ENCODE results near the gene GRID1. TPM values are rescaled to one million over a fixed set of nuclear protein-coding genes. Genes with fewer than 3 reads are reported as not detected.

GRID1 gene
- total and polyA plus RNA-seq, 8 donors, result 0.31 to 8.5 (median 1.0) TPM; not detected in 1

DNA sequence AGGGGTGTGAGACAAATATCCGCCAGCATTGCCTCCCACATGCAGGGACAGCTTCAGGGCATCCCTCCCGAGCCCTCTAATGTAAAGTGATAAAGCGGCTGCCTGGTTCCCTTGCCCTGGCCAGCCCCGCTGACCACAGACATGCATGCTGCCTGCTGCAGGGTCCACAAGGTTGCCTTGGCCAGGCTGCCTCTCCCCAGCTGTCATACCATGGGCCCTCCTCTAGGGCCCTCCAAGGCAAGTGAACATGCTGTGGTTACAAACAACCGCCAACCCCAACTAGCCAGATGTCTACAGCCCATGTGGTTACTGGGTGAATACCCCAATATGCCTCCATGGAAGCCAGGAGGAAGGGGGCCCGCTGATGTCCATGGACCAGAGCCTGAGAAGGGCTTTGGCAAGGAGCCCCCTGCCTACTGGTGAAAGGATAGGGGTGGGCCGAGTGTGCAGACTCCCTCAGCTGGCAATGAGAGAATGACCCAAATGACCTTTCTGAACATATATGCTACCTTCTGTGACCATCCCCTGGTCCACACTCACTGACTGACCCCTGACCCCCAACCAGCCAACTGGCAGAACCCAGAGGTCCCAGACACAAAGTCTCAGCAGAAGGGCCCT is 37.4 kb downstream of the GRID1 start:
- Histone ChIP-seq H3K27ac (no peak overlapping the region), H3K36me3 (no peaks in the 10 kb centered on the region), H3K27me3 (peaks cover 0 to 7% (median 0%) of the 10 kb centered on the region in 3 donors), H3K4me1 (no peaks in the 10 kb centered on the region), H3K9me3 (no peaks in the 10 kb centered on the region), H3K4me3 (no peak overlapping the region)
- no peak for TF ChIP-seq POLR2AphosphoS5 (IDR thresholded peaks at IDR 0.05)
- no peak for TF ChIP-seq EP300 (IDR thresholded peaks at IDR 0.05)
- WGBS, 5 donors, result 79 to 93% (median 89%) methylated on average over 7 of the region's 7 CpGs
- intact Hi-C loops (cut with DNase I; ENCODE audit: low total_unique reads), result no loop called here
- DNase-seq, result no peak

DNA sequence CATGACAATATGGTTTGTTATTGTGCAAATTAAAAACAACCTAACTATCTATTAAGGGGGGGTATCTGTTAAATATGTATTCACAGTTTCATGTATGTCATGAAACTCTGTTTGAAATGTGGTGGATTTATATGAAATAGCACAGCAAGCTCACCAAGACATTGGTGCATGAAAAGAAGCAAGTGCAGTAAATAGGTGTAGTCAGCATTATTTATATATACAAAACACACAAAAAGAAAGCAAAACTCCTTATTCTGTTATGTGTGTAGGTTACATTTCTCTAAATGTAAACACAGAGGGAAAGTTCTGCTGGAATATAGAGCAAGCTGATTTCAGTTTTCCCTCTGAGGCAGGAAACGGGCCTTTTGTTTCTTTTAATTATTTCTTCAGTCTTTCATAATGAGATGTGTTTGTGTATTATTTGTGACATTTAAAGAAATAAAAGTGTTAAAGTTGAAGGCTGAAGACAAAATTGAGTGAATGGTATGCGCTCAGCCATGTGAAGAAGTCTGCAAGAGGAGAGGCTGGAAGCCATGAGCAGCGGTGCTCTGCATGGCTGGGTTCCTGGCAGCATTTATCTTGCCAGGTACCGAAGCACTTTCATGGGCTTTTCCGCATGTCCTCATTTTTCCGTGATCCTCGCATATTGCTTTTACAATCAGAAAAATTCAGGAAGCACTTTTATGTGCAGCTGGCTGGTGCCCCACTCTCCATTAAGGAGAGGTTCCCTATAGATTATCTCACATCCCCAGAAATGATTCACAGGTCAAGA is 38.5 kb downstream of the GRID1 start:
- WGBS, 5 donors, result 76 to 87% (median 78%) methylated on average over 7 of the region's 7 CpGs
- Histone ChIP-seq H3K4me3 (no peak overlapping the region), H3K4me1 (no peaks in the 10 kb centered on the region), H3K36me3 (no peaks in the 10 kb centered on the region), H3K9me3 (no peaks in the 10 kb centered on the region), H3K27me3 (peaks cover 0 to 16% (median 0%) of the 10 kb centered on the region in 3 donors), H3K27ac (no peak overlapping the region)
- no peak for DNase-seq
- TF ChIP-seq, protein P1, sequence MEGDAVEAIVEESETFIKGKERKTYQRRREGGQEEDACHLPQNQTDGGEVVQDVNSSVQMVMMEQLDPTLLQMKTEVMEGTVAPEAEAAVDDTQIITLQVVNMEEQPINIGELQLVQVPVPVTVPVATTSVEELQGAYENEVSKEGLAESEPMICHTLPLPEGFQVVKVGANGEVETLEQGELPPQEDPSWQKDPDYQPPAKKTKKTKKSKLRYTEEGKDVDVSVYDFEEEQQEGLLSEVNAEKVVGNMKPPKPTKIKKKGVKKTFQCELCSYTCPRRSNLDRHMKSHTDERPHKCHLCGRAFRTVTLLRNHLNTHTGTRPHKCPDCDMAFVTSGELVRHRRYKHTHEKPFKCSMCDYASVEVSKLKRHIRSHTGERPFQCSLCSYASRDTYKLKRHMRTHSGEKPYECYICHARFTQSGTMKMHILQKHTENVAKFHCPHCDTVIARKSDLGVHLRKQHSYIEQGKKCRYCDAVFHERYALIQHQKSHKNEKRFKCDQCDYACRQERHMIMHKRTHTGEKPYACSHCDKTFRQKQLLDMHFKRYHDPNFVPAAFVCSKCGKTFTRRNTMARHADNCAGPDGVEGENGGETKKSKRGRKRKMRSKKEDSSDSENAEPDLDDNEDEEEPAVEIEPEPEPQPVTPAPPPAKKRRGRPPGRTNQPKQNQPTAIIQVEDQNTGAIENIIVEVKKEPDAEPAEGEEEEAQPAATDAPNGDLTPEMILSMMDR (IDR thresholded peaks at IDR 0.05), result no peak
- no peak for TF ChIP-seq POLR2AphosphoS5 (IDR thresholded peaks at IDR 0.05)
- TF ChIP-seq EP300 (IDR thresholded peaks at IDR 0.05), result no peak
- TF ChIP-seq POLR2A (IDR thresholded peaks at IDR 0.05), result no peak
- intact Hi-C loops (cut with DNase I; ENCODE audit: low total_unique reads), result no loop called here

DNA sequence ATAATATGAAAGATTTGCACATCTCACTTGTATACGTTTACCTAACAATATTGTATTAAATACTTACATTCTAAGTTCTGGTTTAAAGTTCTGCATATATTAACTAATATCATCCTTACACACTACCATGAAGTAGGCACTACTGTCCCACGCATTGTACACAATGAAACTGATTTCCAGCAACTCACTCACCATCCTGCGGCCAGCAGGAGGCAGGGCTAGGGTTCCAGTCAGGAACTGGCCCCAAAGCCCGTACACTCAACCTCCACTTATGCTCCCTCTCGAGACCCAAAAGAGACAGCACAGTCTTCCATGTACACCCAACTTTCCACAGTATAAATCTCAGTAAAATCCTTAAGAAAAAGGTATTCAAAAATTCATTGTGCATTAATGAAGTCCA is 41.4 kb downstream of the GRID1 start:
- TF ChIP-seq, protein P1 (IDR thresholded peaks at IDR 0.05), result no peak
- no peak for TF ChIP-seq POLR2A (IDR thresholded peaks at IDR 0.05)
- no peak for DNase-seq
- intact Hi-C loops (cut with DNase I; ENCODE audit: low total_unique reads), result no loop called here

DNA sequence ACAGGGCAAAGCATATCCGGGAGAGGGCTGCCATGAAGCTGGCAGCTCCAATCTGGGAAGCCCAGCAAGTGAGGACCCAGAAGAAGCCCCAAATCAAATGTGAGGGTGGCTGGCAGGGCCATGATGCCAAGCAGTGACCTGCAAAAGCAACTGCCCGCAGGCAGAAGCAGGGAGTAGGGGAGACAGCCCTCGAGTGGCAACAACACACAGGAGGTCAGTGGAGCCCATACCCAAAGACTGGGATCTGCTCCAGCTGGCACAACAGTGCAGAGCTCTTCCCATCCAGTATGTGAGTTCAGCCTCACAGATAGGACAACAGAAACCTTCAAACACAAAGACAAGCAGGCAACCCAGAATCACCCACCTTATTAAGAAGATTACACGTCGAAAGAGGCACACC is 45.0 kb downstream of the GRID1 start:
- TF ChIP-seq, protein P1 (IDR thresholded peaks at IDR 0.05), result no peak
- TF ChIP-seq POLR2A (IDR thresholded peaks at IDR 0.05), result no peak
- no peak for TF ChIP-seq EP300 (IDR thresholded peaks at IDR 0.05)
- TF ChIP-seq POLR2AphosphoS5 (IDR thresholded peaks at IDR 0.05), result no peak

More for the DNA sequence above, 41.4 kb downstream of the GRID1 start:
- Histone ChIP-seq H3K27ac (no peak overlapping the region), H3K36me3 (no peaks in the 10 kb centered on the region), H3K4me3 (no peak overlapping the region), H3K9me3 (no peaks in the 10 kb centered on the region), H3K27me3 (peaks cover 0 to 23% (median 0%) of the 10 kb centered on the region in 3 donors), H3K4me1 (no peaks in the 10 kb centered on the region)
- 69 to 76% (median 71%) methylated on average over 5 of the region's 5 CpGs for WGBS, 5 donors

GRCh38 chr10:86319676-86320075 is 46.9 kb downstream of the GRID1 start:
- Histone ChIP-seq H3K27me3 (peaks cover 0 to 33% (median 0%) of the 10 kb centered on the region in 3 donors), H3K9me3 (no peaks in the 10 kb centered on the region), H3K4me1 (no peaks in the 10 kb centered on the region), H3K27ac (no peak overlapping the region), H3K36me3 (no peaks in the 10 kb centered on the region), H3K4me3 (no peak overlapping the region)
- 40 to 61% (median 49%) methylated on average over 4 of the region's 4 CpGs for WGBS, 5 donors
- no peak for DNase-seq
- intact Hi-C loops (cut with DNase I; ENCODE audit: low total_unique reads), result no loop called here
- TF ChIP-seq EP300 (IDR thresholded peaks at IDR 0.05), result no peak
- TF ChIP-seq POLR2AphosphoS5 (IDR thresholded peaks at IDR 0.05), result no peak
- TF ChIP-seq, protein P1 (IDR thresholded peaks at IDR 0.05), result no peak
- TF ChIP-seq POLR2A (IDR thresholded peaks at IDR 0.05), result no peak

More for the DNA sequence above, 45.0 kb downstream of the GRID1 start:
- Histone ChIP-seq H3K9me3 (no peaks in the 10 kb centered on the region), H3K36me3 (no peaks in the 10 kb centered on the region), H3K27me3 (peaks cover 0 to 28% (median 0%) of the 10 kb centered on the region in 3 donors), H3K4me1 (no peaks in the 10 kb centered on the region), H3K4me3 (no peak overlapping the region), H3K27ac (no peak overlapping the region)
- 80 to 89% (median 86%) methylated on average over 5 of the region's 5 CpGs for WGBS, 5 donors
- no peak for DNase-seq
- intact Hi-C loops (cut with DNase I; ENCODE audit: low total_unique reads), result no loop called here
